Left kidney (tissue), 8 donors: Measurements from ENCODE around the gene ZSCAN32. TPM values are rescaled to one million over a fixed set of nuclear protein-coding genes. Genes with fewer than 3 reads are reported as not detected.

ENCODE experiments used
- DNase-seq: peaks from one replicate; pipeline ENCODE4 v3.0.0-alpha.2; 2013
- long read RNA-seq, 8 donors: transcript quantifications; one replicate each; lab custom pipeline, GENCODE V29; 2026
- polyA plus RNA-seq: library from polyadenylated mRNA; unstranded; fragments of 120-200 nt; gene quantifications from one replicate; pipeline ENCODE4 v1.2.1, GENCODE V29; 2013; ENCODE audit not compliant: insufficient read length

Gene ZSCAN32
- polyA plus RNA-seq: 21.4 TPM
- long read RNA-seq, donor 1, transcript ZSCAN32-206 (1 exons, 1,977 nt): major isoform, 5 of 8 reads
- long read RNA-seq, donor 1, partial matches to known transcripts: 0 of 8 reads
- long read RNA-seq, donor 1, other reads (novel, unspliced or antisense): 0 of 8 reads
- long read RNA-seq, donor 2, partial matches to known transcripts: 0 of 6 reads
- long read RNA-seq, donor 2, other reads (novel, unspliced or antisense): 0 of 6 reads
- long read RNA-seq, donor 3, partial matches to known transcripts: 0 of 3 reads
- long read RNA-seq, donor 3, other reads (novel, unspliced or antisense): 0 of 3 reads
- long read RNA-seq, donor 4, partial matches to known transcripts: 0 of 2 reads
- long read RNA-seq, donor 4, other reads (novel, unspliced or antisense): 0 of 2 reads
- long read RNA-seq, donor 5, transcript ZSCAN32-206 (1 exons, 1,977 nt): major isoform, 6 of 7 reads
- long read RNA-seq, donor 5, partial matches to known transcripts: 0 of 7 reads
- long read RNA-seq, donor 5, other reads (novel, unspliced or antisense): 0 of 7 reads
- long read RNA-seq, donor 6, partial matches to known transcripts: 0 of 3 reads
- long read RNA-seq, donor 6, other reads (novel, unspliced or antisense): 0 of 3 reads
- long read RNA-seq, donor 7, transcript ZSCAN32-206 (1 exons, 1,977 nt): major isoform, 12 of 13 reads
- long read RNA-seq, donor 7, partial matches to known transcripts: 0 of 13 reads
- long read RNA-seq, donor 7, other reads (novel, unspliced or antisense): 0 of 13 reads
- long read RNA-seq, donor 8, partial matches to known transcripts: 0 of 2 reads
- long read RNA-seq, donor 8, other reads (novel, unspliced or antisense): 0 of 2 reads

DNA sequence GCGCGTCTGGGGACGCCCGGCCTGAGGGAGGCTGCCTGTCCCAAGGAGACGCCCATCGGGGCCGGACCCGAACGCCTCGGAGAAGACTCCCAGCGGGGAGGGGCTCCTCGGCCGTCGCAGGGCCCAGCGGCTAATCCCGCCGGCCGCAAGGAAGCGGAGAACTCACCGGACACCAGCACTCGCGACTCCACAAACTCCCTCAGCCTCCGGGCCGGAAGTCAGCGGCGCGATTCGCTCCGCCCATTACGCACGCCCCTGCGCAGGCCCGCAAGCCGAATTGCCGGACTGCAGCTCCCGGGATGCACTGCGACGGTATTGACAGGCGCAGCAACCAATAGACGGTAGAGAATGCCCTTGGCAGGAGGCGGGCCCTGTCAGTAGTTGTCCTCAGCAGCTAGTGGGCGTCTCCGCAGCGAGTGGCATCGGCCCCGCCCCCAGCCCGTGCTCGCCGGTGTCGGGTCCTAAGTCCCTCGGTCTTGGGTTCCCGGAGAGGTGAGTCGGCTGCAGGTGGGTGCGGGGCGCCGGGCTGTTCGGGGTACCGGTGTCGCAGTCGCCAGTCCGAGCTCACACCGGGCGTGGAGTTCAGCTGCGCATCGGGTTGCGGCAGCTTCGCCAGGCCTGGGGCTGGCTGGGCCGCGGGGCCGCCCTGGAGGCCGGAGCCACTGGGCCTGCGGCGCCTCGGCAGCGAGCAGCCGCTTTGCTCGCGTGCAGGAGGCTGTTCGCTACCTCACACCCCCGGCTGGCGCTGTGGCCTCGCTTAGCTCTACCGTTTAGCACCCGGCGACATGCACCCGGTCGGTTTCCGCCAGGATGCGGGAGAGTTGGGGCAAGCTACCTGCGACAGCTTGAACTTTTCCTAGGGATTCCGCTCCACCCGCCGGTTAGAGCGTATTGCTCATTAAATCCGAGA is at the start of gene ZSCAN32, which contains the start of gene ZNF174:
TSS of gene ZSCAN32 (minus strand) at position 226 of the 910 bp plus-strand sequence. CDS start 3,447 bp downstream, outside the sequence.
TSS of gene ZNF174 (plus strand) at position 437 of the 910 bp plus-strand sequence. CDS start 790 bp downstream, outside the sequence.
- peak; percentile 99 for DNase-seq

DNA sequence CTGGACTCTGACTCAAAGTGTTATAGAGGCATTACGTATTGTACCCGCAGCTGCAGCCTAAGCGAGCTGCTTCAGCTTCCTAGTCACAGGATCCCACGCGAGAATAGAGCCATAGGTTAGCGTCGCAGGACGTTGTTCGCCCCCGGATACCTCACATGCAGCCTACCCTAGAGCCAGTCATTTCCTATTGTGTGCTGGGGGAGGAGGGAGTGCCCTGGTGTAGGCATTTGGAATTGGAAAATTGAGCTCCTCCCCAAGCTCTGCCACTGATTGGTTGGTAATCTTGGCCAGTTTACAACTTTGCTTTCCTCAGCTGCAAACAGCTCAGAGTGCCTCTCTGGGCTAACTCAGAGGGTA is 43.2 kb upstream of the ZSCAN32 start:
- no peak for DNase-seq

DNA sequence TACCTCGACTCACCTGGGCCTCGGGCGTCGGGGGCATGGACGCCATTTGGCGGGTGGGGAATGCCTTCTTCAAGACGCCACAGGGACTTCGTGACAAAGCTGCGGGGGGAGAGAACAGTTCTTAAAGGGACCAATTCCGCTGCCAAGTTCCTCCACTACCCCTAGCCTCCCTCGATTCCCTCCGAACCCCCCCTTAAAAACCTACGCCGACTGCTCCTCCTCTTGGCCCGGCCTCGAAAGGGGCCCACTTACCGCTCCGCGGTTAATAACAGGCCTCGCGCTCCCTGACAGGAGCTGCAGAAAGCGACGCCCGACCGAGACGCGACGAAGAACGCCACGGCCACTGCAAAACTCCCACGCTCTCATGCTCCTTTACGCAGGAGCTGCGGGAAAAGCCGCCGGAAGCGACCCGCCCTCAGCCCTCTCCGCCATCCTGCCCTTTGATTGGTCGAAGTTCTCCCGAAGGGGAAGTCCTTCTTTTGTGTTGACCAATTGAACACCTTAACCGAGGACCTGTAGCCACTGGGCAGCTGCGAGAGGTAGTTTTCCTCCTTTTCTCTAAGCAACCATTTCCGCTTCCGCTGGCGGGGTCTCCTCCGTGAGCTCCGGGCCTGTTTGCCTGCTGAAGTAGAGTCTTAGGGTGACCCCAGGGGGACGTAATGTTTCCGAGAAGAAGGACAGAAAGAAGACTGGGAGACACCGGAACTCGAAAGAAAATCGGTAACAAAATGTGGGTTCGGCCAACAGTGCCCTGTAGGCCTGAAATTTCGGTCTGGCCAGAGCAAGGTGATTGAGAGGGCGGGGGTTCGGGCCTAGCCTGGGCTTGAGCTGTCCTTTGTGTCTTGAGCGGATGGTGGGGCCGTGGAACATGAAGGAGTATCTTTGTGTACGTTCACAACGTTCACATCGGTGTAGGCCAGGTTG is 42.6 kb upstream of the ZSCAN32 start, which contains the start of the genes NAA60 and ZNF597:
TSS of gene NAA60 (plus strand) at position 573 of the 924 bp plus-strand sequence. CDS start 32,548 bp downstream, outside the sequence.
TSS of gene ZNF597 (minus strand) at position 397 of the 924 bp plus-strand sequence. CDS start at position 46, 351 bp downstream.
- peak; percentile 86 for DNase-seq

DNA sequence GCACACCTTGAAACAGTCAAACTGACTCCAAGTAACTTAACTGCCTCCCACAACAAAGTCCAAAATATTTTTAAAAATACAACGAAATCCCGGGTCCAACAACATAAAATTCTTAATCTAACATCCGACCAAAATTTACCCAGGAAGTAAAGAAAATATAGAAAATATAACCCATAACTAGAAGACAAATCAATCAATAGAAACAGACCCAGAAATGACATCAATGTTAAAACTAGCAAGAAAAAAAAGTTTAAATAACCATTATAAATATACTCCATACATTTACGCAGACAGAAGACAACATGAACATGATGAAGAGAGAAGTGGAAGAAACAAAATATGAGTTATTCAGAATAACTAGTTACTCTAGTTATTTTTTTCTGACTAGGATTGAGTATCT is 38.8 kb upstream of the ZSCAN32 start:
- no peak for DNase-seq

DNA sequence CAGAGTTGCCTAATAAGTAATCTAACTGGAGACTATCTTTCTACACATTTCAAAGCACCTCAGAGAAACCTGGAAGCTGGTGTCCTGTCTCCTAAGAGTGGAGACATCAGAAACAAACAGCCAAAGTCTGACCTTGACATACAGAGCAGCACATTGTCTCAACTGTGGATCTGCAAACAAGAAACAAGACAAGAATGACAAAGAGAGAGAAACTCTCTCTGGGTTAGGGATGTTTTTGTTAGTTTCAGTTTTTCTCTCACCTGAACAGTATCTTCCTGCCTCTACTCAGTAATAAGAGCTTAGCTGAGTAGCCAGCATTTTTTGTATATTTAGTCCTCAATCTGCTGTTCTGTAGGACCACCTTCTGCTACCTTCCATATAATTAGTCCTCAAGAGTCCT is 33.6 kb upstream of the ZSCAN32 start:
- no peak for DNase-seq

DNA sequence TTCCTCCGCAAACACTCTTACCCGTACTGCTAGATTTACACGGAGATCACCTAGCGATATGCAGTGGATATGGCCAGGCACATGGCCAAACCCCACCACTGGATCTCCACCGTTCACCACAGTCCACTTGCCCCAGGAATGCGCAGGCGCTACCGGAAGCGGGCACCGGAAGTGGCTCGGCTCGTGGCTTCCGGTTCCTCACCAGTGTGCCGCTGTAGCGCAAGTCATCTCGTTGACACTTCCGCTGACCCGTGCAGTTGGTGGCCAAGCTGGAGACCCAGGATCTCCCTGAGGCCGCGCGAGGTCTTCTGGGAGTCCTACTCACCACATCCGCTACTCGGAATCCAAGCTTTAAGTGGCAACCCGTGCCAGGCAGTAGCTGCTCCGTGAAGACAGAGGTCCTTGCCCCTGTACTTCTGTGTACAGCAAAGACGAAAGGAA is 31.0 kb upstream of the ZSCAN32 start:
- DNase-seq: peak; percentile 18

DNA sequence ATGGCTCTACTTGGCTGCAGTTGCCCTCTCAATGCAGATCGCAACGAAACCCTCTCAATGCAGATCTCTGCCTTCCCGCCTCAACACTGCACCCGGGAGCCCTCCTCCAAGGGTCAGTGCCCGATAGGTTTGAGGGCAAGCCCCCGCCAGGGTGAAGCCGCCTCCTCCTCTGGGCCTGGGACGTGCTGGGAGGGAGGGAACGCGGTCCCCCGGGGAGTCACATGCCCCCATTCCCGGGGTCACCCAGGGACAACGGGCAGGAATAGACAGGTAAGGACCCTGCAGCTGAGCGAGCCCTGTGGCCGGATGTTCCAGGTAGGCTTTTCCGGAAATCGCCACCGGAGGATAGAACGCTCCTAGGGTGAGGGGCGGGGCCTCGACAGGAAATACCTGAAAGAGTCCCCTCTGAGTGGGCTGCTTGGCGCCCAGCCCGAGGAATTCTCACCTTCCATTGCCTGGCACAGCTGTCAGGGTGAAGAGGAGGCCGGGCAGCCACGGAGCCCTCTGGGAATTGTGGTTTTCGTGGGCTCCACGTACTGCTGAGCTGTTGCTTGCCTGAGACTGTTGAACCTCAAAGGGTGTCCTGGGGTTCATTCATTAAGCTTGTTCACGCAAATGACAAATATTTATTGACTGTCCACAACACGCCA is 13.1 kb upstream of the ZSCAN32 start:
- DNase-seq: no peak

DNA sequence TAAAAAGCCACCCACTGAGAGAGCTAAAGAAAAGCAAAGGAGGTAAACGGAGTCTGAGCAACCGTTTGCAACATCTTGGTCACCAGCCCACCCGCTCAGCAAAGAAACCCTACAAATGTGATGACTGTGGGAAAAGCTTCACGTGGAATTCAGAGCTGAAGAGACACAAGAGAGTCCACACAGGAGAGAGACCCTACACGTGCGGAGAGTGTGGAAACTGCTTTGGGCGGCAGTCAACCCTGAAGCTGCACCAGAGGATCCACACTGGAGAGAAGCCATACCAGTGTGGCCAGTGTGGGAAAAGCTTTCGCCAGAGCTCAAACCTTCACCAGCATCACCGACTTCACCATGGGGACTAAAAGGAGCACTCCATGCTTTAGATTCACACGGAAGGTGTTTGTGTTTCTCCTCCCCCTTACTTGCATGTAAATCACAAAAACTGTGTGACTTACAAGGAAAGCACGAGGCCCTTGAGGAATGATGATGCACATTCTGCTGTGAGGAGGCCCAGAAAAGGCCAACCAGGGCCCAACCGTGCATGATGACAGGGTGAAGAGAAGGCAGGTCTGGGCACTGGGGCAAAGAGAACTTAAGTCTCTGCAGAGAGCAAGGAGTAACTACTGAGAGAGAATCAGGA is 7.9 kb upstream of the ZSCAN32 start:
- DNase-seq: no peak

DNA sequence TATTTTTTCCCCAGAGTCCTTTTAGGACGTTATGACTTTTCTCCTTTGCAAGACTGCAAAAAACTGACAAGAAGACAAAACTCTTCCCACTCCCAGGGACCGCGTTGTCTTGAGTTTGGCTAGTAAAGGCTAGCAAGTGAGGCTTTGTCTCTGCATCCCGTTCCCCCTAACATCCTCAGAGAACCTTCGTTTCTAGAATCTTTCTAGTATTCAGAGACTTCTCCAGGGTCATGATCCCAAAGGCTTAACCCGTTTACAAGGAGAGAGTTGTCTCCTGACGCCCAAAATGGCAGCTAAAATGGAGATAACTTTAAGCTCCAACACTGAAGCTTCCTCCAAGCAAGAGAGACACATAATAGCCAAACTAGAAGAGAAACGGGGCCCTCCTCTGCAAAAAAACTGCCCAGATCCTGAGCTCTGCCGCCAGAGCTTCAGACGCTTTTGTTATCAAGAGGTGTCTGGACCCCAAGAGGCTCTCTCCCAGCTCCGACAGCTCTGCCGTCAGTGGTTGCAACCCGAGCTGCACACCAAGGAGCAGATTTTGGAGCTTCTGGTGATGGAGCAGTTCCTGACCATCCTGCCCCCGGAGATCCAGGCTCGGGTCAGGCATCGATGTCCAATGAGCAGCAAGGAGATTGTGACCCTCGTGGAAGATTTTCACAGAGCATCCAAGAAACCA is 1.1 kb upstream of the ZSCAN32 start:
- DNase-seq: peak; percentile 8

DNA sequence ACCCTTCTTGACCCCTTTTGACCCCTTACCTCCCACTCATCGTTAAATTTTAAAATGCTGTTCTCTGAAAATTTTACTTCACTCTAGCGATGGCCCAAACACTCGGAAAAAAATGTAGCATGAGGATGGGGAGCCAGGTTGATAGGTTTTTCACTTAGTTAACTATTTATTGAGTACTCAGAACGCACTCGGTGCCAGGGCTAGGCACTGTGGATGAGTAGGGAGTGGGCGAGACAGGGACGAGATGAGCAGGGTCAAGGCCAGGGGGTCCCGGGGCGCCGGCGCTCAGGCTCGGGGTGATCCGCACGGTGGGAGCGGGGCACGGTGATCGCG is 392 bp downstream of the ZSCAN32 start:
- no peak for DNase-seq

DNA sequence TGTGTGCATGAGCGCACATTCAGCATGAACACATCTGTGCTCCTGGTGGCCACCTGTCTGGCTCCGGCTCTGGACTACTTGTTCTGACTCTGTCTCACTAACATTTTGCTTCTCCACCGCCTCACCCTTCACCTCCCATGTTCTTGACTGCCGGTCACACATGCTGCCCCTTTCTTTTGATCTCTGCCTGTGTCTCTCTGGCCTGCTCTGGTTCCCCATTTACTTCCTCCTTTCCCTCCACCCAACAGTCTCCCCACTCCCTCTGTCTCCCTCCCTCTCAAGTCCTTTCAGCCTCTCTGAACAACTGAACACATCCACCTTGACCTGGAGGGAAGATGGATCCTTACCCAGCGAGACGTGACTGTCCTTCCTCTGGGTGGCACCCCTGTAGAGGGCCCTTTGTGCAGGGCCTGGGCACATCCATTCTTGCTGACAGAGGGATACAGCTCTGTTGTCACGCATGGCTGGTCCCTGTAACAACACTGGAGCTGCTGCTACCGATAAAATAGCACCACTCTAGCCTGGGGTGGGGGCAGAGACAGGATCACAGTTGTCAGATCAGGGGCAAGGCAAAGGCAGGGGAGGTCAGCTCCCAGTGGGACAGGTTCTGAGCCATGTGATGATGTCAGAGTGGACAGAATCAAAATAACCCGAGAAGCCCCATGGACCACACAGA is 11.0 kb downstream of the ZSCAN32 start:
- no peak for DNase-seq

DNA sequence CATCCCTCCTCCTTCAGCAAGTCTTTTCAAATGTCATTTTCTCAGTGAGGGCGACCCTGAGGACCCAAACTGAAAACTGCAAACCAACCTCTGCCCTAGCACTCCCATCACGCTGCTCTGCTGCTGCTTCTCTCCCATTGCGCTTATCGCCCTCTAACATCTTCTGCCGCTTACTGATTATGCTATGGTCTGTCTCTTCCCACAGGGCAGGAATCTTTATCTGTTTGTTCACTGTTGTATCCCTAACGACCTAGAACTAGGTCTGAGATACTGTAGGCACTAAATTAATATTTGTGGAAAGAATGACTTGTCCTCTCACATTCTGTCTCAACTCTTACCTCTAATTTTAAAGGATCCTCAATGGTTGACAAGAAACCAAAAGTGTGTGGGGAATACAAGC is 12.5 kb downstream of the ZSCAN32 start:
- no peak for DNase-seq

DNA sequence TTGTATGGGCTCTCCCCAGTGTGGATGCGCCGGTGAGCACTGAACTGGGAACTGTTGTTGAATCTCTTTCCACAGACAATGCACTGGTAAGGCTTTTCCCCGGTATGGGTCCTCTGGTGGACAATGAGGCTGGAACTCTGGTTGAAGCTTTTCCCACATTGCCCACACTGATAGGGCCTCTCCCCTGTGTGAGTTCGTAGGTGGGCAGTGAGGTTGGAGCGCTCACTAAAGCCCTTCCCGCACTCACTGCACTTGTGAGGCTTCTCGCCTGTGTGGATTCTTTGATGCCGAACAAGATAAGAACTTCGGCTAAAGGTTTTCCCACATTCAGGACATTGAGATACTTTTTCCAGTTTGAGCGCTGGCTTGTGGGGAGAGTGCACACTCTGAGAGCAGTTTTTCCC is 17.8 kb downstream of the ZSCAN32 start:
- no peak for DNase-seq

DNA sequence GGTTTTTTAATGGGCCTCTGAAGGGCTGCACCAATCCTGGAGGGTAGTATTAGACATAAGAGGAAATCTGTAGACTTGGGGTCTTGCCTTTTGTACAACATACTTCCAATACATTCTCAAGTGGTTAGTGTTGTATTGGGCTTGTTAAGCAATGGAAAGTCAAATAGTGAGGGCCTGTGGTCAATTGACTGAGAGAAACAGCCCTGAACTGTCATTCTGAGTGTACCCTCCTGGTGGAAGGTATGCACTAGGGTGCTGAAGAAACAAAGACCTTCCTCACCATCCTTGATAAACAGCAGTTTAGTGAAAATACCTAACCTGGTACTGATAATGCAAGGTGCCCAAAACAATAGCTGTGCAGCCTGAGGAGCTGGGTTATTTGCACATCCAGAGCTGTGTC is 22.9 kb downstream of the ZSCAN32 start:
- DNase-seq: no peak

DNA sequence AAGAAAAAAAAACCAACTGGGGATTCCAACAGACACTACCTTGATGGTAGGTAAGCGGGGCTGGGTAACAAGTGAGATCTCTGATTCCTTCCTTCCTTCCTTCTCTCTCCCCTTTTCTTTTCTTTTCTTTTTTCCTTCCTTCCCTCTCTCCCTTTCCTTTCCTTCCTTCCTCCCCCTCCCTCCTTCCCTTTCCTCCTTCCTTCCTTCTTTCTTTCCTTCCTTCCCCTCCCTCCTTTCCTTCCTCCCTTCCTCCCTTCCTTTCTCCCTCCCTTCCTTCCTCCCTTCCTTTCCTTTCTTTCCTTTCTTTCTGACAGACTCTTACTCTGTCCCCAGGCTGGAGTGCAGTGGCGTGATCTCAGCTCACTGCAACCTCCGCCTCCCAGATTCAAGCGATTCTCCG is 25.1 kb downstream of the ZSCAN32 start:
- no peak for DNase-seq

DNA sequence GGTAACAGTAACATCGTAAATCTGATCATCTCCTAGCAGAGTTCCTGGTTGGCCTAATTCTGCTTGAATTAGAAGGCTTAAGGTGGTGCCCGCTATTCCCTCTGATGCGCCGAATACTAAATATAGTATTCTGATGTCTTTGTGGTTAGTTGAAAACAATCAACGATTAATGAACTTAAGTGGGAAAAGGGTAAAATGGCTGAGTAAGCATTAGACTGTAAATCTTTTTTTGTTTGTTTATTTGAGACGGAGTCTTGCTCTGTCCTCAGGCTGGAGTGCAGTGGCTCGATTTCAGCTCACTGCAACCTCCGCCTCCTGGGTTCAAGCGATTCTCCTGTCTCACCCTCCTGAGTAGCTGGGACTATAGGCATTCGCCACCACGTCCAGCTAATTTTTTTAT is 31.7 kb downstream of the ZSCAN32 start:
- no peak for DNase-seq

DNA sequence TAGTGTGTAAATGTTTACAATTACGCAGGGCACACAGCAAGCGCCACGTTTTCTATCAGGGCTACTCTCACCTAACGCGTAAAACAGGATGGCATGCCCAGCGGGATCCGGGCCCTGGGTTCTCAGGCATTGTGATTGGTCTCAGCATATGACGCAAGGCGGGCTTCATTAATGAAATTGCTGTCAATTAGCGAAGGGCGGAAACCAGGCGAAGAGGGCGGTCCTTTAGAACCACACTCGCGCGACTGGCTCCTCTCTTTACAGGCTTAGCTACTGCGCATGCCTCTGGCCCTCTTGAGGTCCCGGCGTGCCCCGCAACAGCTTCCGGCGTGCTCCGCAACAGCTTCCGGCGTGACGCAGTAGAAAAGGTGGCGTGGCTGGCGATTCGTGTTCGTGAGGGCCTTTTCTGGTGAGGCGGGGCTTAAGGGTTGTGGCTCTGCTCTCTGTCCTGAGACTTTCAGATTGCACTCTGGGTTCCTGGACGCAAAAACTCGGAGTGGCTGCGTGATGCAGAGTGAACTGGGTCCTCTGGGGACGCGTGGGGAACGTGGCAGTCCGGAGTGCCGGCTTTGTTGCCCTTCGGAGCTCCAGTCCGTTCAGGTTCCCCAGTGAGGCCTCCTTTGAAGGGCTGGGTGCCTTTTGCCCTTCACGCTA is 35.9 kb downstream of the ZSCAN32 start:
- DNase-seq: peak; percentile 82

DNA sequence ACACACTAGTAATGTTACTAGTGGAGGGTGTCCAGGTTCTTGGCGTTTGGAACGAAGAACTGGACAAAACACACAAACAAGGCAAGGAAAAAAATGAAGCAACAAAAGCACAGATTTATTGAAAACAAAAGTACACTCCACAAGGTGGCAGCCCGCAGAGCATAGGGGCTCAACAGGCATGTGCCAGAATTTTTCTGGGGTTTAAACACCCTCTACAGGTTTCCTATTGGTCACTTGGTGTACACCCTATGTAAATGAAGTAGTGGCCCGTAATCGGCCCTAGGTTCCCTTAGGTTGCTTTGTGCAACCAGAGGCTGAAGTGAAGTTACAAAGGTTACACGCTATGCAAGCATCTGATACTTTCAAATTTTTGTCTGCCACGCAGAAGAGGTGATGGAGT is 37.0 kb downstream of the ZSCAN32 start:
- no peak for DNase-seq
